Colon (tissue), 2 donors: ENCODE data around the gene DAPK2.

Source experiments
- FAIRE-seq: peaks from 2 replicates; lab custom pipeline; 2012; peaks lifted over from hg19 to GRCh38; lab: Jason Lieb, UNC
- donor health status: control.
- donor health status: control.

Gene DAPK2

GRCh38 chr15:63861946-63862517 is 184.3 kb downstream of the DAPK2 start:
- FAIRE-seq, result no peak

- no peak for FAIRE-seq
These were observed 185.7 kb downstream of the DAPK2 start for GRCh38 chr15:63860555-63860954.

GRCh38 chr15:63860155-63860554 is 186.1 kb downstream of the DAPK2 start:
- FAIRE-seq, result no peak

GRCh38 chr15:63858881-63859280 is 187.4 kb downstream of the DAPK2 start:
- no peak for FAIRE-seq

GRCh38 chr15:63858448-63858847 is 187.8 kb downstream of the DAPK2 start:
- FAIRE-seq, result no peak

GRCh38 chr15:63857461-63857856 is 188.8 kb downstream of the DAPK2 start:
- no peak for FAIRE-seq
